ENCODE results near the gene GTPBP10.

DNA sequence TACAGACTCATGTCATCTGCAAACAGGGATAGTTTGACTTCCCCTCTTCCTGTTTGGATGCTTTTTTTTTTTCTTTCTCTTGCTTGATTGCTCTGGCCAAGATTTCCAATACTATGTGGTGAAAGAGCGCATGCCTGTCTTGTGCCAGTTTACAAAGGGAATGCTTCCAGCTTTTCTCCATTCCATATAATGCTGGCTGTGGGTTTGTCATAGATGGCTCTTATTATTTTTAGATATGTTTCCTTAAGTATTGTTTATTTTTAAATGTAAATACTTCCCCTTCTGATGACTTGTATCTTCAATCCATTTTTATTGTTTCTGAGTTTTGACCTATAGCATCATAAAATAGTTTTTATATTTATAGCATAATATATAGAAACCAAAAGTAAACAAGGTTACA lies 43.3 kb upstream of the GTPBP10 start:
- TF ChIP-seq EZH2 (IDR thresholded peaks at IDR 0.05; ENCODE audit: borderline replicate concordance) = no peak
- TF ChIP-seq, protein P1, sequence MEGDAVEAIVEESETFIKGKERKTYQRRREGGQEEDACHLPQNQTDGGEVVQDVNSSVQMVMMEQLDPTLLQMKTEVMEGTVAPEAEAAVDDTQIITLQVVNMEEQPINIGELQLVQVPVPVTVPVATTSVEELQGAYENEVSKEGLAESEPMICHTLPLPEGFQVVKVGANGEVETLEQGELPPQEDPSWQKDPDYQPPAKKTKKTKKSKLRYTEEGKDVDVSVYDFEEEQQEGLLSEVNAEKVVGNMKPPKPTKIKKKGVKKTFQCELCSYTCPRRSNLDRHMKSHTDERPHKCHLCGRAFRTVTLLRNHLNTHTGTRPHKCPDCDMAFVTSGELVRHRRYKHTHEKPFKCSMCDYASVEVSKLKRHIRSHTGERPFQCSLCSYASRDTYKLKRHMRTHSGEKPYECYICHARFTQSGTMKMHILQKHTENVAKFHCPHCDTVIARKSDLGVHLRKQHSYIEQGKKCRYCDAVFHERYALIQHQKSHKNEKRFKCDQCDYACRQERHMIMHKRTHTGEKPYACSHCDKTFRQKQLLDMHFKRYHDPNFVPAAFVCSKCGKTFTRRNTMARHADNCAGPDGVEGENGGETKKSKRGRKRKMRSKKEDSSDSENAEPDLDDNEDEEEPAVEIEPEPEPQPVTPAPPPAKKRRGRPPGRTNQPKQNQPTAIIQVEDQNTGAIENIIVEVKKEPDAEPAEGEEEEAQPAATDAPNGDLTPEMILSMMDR (IDR thresholded peaks at IDR 0.05; ENCODE audit: poor library complexity) = no peak
- no peak for TF ChIP-seq EZH2phosphoT487 (IDR thresholded peaks at IDR 0.05; ENCODE audit: low read depth, severe bottlenecking, unreplicated experiment)

Measured in hepatocyte (in vitro differentiated cells).